WI38 (cell line): Measurements from ENCODE around the gene BBS9.
"Not testable (repeated sequence)": the region's sequence is repeated elsewhere in the genome, so short reads cannot be mapped to it uniquely, and the experiment has no call there.

ENCODE experiments used
- H3K4me3 ChIP-seq: 2 replicates; pipeline ENCODE4 v1.5.1; 2011; ENCODE audit warnings: low read depth, mild to moderate bottlenecking, control low read depth, low read length
- CTCF ChIP-seq: IDR thresholded peaks from 2 replicates; pipeline ENCODE4 v1.5.1; 2012; ENCODE audit warnings: low read depth, mild to moderate bottlenecking, control low read depth, low read length

The BBS9 gene

GRCh38 chr7:33459340-33459751 is 330.0 kb downstream of the BBS9 start:
- TF ChIP-seq CTCF = peak; percentile 58
- no peak overlapping the region for H3K4me3 ChIP-seq

- TF ChIP-seq CTCF = no peak
- no peak overlapping the region for H3K4me3 ChIP-seq
Measured at GRCh38 chr7:33463131-33463530, 333.8 kb downstream of the BBS9 start.

GRCh38 chr7:33466203-33466602 is 336.8 kb downstream of the BBS9 start:
- TF ChIP-seq CTCF = no peak
- no peak overlapping the region for H3K4me3 ChIP-seq

- TF ChIP-seq CTCF = no peak
Measured at GRCh38 chr7:33471636-33472242, 342.4 kb downstream of the BBS9 start.

GRCh38 chr7:33472348-33473025 is 343.1 kb downstream of the BBS9 start:
- no peak overlapping the region for H3K4me3 ChIP-seq
- no peak for TF ChIP-seq CTCF

More at GRCh38 chr7:33471636-33472242, 342.4 kb downstream of the BBS9 start:
- no peak overlapping the region for H3K4me3 ChIP-seq

- no peak overlapping the region for H3K4me3 ChIP-seq
- no peak for TF ChIP-seq CTCF
Measured at GRCh38 chr7:33477719-33478480, 348.5 kb downstream of the BBS9 start.

- H3K4me3 ChIP-seq = not testable (repeated sequence)
Measured at GRCh38 chr7:33484476-33484875, 355.1 kb downstream of the BBS9 start.
